Mammary epithelial cell (primary cell): ENCODE results near the gene MPC1.

Source experiments
- EZH2 ChIP-seq: IDR thresholded peaks from 2 replicates; pipeline ENCODE4 v1.6.1; 2012; ENCODE audit warnings: low read length, inconsistent platforms, borderline replicate concordance
- TF ChIP-seq, protein P1 (sequence below), 2 donors: IDR thresholded peaks in 1 of 2; conservative IDR thresholded peaks in 1 of 2; 2 replicates each; pipeline ENCODE4 v1.5.1; 2011 to 2012; ENCODE audit warnings: inconsistent platforms in 2 of 2, low read length in 2 of 2, mild to moderate bottlenecking in 2 of 2, control low read depth in 1 of 2, low read depth in 1 of 2; ENCODE audit not compliant: insufficient read depth in 1 of 2; ENCODE audit errors: extremely low read depth in 1 of 2

DNA sequence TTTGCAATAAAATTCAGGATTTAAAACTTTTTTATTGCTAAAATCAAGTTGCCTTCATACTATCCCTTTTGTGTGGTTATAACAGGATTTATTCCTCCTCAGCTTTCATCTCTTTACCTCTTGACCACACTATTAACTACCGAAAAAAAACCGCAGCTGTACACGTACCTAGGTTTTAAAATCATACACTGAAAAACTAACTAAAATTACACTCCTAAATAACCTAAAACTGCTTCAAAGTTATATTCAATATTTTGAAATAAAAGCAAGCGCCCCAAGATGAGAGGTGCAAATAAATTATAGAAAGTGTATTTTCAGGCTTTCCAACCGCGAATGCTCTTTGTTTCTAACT lies 1.4 kb downstream of the MPC1 start:
- TF ChIP-seq, protein P1, sequence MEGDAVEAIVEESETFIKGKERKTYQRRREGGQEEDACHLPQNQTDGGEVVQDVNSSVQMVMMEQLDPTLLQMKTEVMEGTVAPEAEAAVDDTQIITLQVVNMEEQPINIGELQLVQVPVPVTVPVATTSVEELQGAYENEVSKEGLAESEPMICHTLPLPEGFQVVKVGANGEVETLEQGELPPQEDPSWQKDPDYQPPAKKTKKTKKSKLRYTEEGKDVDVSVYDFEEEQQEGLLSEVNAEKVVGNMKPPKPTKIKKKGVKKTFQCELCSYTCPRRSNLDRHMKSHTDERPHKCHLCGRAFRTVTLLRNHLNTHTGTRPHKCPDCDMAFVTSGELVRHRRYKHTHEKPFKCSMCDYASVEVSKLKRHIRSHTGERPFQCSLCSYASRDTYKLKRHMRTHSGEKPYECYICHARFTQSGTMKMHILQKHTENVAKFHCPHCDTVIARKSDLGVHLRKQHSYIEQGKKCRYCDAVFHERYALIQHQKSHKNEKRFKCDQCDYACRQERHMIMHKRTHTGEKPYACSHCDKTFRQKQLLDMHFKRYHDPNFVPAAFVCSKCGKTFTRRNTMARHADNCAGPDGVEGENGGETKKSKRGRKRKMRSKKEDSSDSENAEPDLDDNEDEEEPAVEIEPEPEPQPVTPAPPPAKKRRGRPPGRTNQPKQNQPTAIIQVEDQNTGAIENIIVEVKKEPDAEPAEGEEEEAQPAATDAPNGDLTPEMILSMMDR (conservative IDR thresholded peaks at IDR 0.05 in 1 of 2, IDR thresholded peaks at IDR 0.05 in 1 of 2; ENCODE audit: extremely low read depth in 1 of 2, insufficient read depth in 1 of 2, low read depth in 1 of 2, low read length in 2 of 2) = no peak
- no peak for TF ChIP-seq EZH2
